Measurements from ENCODE around the gene ARGLU1. TPM values are rescaled to one million over a fixed set of nuclear protein-coding genes. Genes with fewer than 3 reads are reported as not detected.
A peak's percentile ranks its signal among the peaks of the same experiment; 100 is the strongest.

Gene ARGLU1, protein sequence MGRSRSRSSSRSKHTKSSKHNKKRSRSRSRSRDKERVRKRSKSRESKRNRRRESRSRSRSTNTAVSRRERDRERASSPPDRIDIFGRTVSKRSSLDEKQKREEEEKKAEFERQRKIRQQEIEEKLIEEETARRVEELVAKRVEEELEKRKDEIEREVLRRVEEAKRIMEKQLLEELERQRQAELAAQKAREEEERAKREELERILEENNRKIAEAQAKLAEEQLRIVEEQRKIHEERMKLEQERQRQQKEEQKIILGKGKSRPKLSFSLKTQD
- total RNA-seq (2022) (127 and 137 TPM in 2 replicates), Bru-seq, nascent RNA (percentile 99 among the genes with signal in this experiment), BruChase-seq, experiment 1, labeled RNA remaining after a 2-hour chase (percentile 99 among the genes with signal in this experiment), BruChase-seq, experiment 2, labeled RNA remaining after a 6-hour chase (percentile 97 among the genes with signal in this experiment)
- long read RNA-seq, full-length matches to known transcripts, result 214 of 260 reads
- long read RNA-seq, partial matches to known transcripts, result 35 of 260 reads
- long read RNA-seq, other reads (novel, unspliced or antisense), result 11 of 260 reads

DNA sequence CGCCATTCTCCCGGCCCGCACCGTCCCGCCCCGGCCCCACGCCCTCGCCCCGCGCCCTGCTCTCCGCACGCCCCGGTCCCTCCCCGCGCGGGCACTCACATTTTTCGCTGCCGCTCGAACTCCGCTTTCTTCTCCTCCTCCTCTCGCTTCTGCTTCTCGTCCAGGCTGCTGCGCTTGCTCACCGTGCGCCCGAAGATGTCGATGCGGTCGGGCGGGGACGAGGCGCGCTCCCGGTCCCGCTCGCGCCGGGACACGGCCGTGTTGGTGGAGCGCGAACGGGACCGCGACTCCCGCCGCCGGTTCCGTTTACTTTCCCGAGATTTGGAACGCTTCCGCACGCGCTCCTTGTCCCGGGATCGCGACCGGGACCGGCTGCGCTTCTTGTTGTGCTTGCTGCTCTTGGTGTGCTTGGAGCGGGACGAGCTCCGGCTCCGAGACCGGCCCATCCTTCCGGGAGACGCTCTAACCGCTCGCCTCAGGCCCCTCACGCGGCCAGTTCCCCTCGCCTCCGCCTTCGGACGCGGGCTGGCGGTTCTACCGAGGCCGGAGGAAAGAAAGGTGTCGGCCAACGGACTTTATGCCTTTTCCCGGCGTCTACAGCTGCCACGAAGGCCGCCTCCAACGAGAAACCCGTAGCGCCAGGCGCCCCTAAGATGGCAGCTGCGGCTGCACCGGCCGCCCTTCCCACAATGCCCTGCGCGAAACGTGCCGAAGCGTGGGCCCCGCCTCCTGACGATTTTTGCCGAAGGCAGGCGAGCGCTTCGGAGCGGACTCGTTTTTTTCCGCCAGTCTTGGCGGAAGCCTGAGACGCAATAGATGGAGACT lies at the start of gene ARGLU1:
Gene ARGLU1 (minus strand): TSS at position 664 of the 825 bp plus-strand sequence. CDS start 218 bp downstream, at position 446.
- Mint-ChIP-seq H3K4me3 (ENCODE audit: unreplicated experiment) (peak within 1 kb of the TSS; percentile 87), H3K4me1 (ENCODE audit: low read depth, unreplicated experiment) (peaks cover 16% of the 10 kb centered on the region), H3K27me3 (ENCODE audit: insufficient read depth, unreplicated experiment) (no peaks in the 10 kb centered on the region), H3K9me3 (ENCODE audit: unreplicated experiment) (no peaks in the 10 kb centered on the region), H3K27ac (ENCODE audit: unreplicated experiment) (peak within 1 kb of the TSS; percentile 95), H3K36me3 (ENCODE audit: insufficient read depth, unreplicated experiment) (peaks cover 22% of the 10 kb centered on the region)
- ChIA-PET POLR2A (interaction anchor here (0.6 to 0.7 kb wide), 2 partner anchors 52 to 550 kb away, joined by 3 to 4 read pairs; no protein-coding TSS in a partner anchor), CTCF (interaction anchor here (0.9 to 1.0 kb wide), 2 partner anchors 52 kb away, joined by 3 to 4 read pairs; no protein-coding TSS in a partner anchor)
- TF ChIP-seq, protein P1, sequence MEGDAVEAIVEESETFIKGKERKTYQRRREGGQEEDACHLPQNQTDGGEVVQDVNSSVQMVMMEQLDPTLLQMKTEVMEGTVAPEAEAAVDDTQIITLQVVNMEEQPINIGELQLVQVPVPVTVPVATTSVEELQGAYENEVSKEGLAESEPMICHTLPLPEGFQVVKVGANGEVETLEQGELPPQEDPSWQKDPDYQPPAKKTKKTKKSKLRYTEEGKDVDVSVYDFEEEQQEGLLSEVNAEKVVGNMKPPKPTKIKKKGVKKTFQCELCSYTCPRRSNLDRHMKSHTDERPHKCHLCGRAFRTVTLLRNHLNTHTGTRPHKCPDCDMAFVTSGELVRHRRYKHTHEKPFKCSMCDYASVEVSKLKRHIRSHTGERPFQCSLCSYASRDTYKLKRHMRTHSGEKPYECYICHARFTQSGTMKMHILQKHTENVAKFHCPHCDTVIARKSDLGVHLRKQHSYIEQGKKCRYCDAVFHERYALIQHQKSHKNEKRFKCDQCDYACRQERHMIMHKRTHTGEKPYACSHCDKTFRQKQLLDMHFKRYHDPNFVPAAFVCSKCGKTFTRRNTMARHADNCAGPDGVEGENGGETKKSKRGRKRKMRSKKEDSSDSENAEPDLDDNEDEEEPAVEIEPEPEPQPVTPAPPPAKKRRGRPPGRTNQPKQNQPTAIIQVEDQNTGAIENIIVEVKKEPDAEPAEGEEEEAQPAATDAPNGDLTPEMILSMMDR (IDR thresholded peaks at IDR 0.05; ENCODE audit: insufficient read depth in 1 of 2, low read depth in 1 of 2, low read length in 1 of 2, severe bottlenecking in 1 of 2, unreplicated experiment in 1 of 2), result no peak
- H3K9me3 ChIP-seq, result no peaks in the 10 kb centered on the region
- H3K4me3 ChIP-seq (ENCODE audit: low read depth, low read length), result peak within 1 kb of the TSS; percentile 93
- intact Hi-C loops (cut with micrococcal nuclease; ENCODE audit: unreplicated experiment), result loop anchor here (1.0 to 5.0 kb wide), 4 partner anchors 110 to 555 kb away; no protein-coding TSS in a partner anchor
- BruUV-seq (replicated peaks), result TSS peak; percentile 23
- no peaks in the 10 kb centered on the region for H3K36me3 ChIP-seq (ENCODE audit: control insufficient read depth, insufficient read depth, low read length)
- H3K27me3 ChIP-seq (replicated peaks; ENCODE audit: control insufficient read depth, insufficient read depth, low read length), result no peaks in the 10 kb centered on the region
- DNase-seq, result peak; percentile 93 to 97
- peaks cover 41% of the 10 kb centered on the region for H3K4me1 ChIP-seq

DNA sequence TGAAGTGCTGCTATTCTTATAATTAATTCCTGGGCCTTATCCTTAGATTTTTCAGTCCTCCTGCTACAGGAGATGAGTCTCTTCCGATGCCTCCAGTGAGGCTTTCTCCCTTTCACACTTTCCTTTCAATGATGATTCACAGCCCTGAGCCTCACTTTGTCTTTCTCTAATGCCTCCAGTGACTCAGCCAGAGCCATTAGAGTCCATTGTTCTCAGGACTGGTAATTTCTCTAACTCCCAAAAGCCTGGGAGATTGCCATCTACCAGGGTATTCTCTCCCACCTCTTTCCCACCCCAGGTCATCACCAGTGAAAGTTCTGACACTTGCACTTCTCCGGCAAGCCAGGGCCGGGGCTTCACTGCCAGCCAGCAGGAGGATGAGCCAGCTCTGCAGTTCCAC lies 49.6 kb upstream of the ARGLU1 start:
- no TSS peak for BruUV-seq (replicated peaks)
- TF ChIP-seq, protein P1 (IDR thresholded peaks at IDR 0.05; ENCODE audit: insufficient read depth in 1 of 2, low read depth in 1 of 2, low read length in 1 of 2, severe bottlenecking in 1 of 2, unreplicated experiment in 1 of 2), result no peak
- Mint-ChIP-seq H3K36me3 (ENCODE audit: insufficient read depth, unreplicated experiment) (no peaks in the 10 kb centered on the region), H3K4me1 (ENCODE audit: low read depth, unreplicated experiment) (no peaks in the 10 kb centered on the region), H3K4me3 (ENCODE audit: unreplicated experiment) (no peak overlapping the region), H3K9me3 (ENCODE audit: unreplicated experiment) (no peaks in the 10 kb centered on the region), H3K27me3 (ENCODE audit: insufficient read depth, unreplicated experiment) (no peaks in the 10 kb centered on the region), H3K27ac (ENCODE audit: unreplicated experiment) (no peak overlapping the region)
- Histone ChIP-seq H3K4me3 (ENCODE audit: low read depth, low read length) (no peak overlapping the region), H3K27me3 (replicated peaks; ENCODE audit: control insufficient read depth, insufficient read depth, low read length) (no peaks in the 10 kb centered on the region), H3K36me3 (ENCODE audit: control insufficient read depth, insufficient read depth, low read length) (no peaks in the 10 kb centered on the region), H3K9me3 (no peaks in the 10 kb centered on the region), H3K4me1 (peaks cover 12% of the 10 kb centered on the region; the same call in 1 of the 2 replicates)
- DNase-seq, result no peak
- intact Hi-C loops (cut with micrococcal nuclease; ENCODE audit: unreplicated experiment), result no loop called here
- ChIA-PET POLR2A (no interaction called here), CTCF (no interaction called here)

DNA sequence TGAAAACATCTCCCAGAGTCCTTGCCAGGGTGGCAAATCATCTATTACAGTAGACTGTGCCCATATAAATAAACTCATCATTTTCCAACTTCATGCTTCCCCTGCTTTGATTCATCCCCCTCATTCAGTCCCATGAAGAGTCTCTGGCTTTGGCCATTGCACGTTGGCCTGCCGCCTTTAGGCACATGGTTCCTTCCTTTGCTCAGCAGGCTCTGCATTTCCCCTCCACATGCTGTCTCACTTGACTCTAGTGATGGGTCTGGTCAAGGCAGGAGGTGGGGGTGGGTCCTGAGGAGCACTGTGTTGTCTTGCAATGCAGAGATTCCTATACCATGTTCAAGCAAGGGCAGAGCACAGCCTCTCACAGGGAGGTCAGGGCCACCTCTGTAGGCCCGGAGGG lies 48.8 kb upstream of the ARGLU1 start:
- intact Hi-C loops (cut with micrococcal nuclease; ENCODE audit: unreplicated experiment), result no loop called here
- H3K36me3 Mint-ChIP-seq (ENCODE audit: insufficient read depth, unreplicated experiment), result no peaks in the 10 kb centered on the region
- Histone ChIP-seq H3K27me3 (replicated peaks; ENCODE audit: control insufficient read depth, insufficient read depth, low read length) (no peaks in the 10 kb centered on the region), H3K36me3 (ENCODE audit: control insufficient read depth, insufficient read depth, low read length) (no peaks in the 10 kb centered on the region), H3K9me3 (no peaks in the 10 kb centered on the region), H3K4me1 (peaks cover 12% of the 10 kb centered on the region; the same call in 1 of the 2 replicates), H3K4me3 (ENCODE audit: low read depth, low read length) (no peak overlapping the region)
- TF ChIP-seq, protein P1 (IDR thresholded peaks at IDR 0.05; ENCODE audit: insufficient read depth in 1 of 2, low read depth in 1 of 2, low read length in 1 of 2, severe bottlenecking in 1 of 2, unreplicated experiment in 1 of 2), result no peak
- H3K4me3 Mint-ChIP-seq (ENCODE audit: unreplicated experiment), result no peak overlapping the region
- BruUV-seq (replicated peaks), result no TSS peak
- ChIA-PET POLR2A (no interaction called here), CTCF (no interaction called here)
- H3K4me1 Mint-ChIP-seq (ENCODE audit: low read depth, unreplicated experiment), result no peaks in the 10 kb centered on the region
- no peaks in the 10 kb centered on the region for H3K27me3 Mint-ChIP-seq (ENCODE audit: insufficient read depth, unreplicated experiment)
- H3K9me3 Mint-ChIP-seq (ENCODE audit: unreplicated experiment), result no peaks in the 10 kb centered on the region
- H3K27ac Mint-ChIP-seq (ENCODE audit: unreplicated experiment), result no peak overlapping the region
- DNase-seq, result no peak

All from Caco-2 (cell line).